NCI-H748 (cell line): Measurements from ENCODE around the gene NAB2.
"Not testable (repeated sequence)": the region's sequence is repeated elsewhere in the genome, so short reads cannot be mapped to it uniquely, and the experiment has no call there.

Experiments
- DNase-seq: peaks from one replicate; lab custom pipeline; 2025; ENCODE audit not compliant: unreplicated experiment; lab: John Stamatoyannopoulos, UW

Gene NAB2

DNA sequence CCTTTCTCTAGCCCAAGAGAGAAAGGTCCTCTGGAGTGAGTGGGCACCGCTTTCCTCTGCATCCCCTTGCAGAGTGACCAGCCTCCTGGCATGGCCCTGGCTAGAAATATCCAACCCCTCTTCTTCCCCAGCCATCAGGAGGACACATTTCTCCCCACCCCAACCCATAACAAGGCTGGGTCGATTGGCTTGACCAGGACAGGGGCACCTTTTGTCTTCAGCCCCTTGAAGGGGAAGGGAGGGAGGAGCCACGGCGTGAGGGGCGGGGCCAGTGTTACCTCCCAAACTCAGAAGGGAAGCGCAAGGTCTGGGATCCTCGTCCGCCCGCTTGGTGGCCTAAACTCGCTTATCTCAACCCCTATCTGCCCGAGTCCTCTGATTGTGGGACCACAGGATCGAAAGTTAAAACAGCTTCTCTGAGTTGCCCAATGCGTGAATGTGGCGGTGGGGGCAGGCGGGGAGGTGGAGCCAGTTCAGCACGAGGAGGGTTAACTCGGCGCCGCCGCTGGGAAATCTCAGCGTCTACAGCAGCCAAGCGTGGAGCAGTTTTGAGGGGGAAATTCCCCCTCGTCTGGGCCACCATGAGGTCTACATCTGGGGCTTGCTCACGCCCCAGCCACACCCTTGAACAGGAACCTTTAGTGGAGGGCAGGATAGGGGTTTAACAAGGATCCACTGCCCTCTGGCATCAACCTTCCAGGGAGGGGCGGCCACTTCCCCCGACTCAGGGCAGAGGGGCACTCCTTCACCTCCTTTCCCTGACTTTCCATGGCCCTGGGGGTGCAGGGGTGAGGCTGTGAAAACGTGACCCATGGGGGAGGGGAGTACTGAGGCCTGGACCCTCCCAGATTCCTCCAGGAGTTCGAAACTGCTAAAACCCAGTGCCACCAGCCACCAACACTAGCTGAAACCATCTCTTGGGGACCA is 21.5 kb downstream of the NAB2 start:
- no peak for DNase-seq

DNA sequence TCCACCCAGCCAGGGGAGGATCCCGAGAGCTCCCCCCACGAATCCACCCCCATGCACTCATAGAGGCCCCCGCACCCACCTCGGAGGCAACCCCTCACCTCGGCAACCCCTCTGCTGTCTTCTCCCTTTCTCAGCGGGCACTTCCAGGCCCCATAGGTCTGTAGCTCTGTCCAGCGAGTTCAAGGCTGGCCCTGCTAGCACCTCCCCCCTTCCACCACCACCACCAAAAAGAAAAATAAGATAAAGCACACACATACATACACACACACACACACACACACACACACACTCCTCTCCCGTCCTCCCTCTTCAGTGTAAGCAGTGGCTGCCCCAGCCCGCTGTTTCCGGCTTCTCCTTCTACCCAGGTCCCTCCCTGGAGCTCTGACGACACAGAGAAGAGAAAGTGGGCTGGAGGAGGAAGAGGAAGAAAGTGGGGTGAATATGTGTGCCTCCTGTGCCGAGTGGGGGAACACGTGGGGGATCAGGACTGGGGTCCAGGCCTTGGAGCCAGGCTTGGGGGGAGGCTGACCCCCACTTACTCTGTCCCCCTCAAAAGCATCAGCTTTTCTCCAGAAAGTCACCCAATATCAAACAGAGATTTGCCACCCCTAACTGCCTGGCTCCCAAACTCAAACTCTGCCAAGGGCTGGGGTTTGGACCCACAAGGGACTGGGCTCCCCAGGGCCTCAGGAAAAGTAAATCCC is 22.3 kb downstream of the NAB2 start, which contains the start of gene STAT6:
TSS of gene STAT6 (minus strand) at position 332 of the 704 bp plus-strand sequence. CDS start 3,084 bp downstream, outside the sequence.
- no peak for DNase-seq

DNA sequence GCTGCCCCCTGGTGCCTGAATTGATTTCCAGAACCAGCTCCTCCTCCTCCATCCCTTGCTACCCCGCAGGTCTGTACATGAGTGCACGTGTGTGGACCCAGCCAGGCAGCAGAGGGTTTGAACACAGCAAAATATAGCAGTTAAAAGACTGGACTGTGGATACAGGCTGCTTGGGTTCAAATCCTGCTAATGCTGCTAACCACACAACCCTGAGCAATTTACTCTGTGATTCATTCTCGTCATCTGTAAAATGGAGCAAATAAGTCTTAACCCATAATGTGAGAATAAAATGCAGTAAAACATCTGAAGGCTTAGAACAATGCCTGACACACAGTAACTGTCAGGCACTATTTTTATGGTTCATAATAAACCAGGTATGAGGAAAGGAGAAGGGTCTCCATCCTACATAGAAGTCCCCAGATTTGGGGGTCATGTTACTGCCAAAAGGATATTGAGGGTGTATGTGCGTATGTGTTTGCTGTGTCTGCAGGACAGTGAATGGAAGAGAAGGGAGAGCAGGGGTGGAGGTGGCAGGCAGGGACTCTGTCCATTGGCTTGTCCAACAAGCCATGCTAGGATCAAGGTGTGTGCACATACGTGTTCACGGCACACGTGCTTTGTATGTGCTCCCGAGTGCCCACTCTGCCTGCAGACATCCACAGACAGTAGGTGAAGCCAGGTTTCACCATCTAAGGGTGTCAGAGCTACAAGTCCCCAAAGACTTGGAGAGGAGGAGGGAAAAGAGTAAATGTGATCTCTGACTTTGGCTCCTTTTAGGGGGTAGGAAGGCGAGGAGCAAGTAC is 23.8 kb downstream of the NAB2 start:
- DNase-seq, result no peak

DNA sequence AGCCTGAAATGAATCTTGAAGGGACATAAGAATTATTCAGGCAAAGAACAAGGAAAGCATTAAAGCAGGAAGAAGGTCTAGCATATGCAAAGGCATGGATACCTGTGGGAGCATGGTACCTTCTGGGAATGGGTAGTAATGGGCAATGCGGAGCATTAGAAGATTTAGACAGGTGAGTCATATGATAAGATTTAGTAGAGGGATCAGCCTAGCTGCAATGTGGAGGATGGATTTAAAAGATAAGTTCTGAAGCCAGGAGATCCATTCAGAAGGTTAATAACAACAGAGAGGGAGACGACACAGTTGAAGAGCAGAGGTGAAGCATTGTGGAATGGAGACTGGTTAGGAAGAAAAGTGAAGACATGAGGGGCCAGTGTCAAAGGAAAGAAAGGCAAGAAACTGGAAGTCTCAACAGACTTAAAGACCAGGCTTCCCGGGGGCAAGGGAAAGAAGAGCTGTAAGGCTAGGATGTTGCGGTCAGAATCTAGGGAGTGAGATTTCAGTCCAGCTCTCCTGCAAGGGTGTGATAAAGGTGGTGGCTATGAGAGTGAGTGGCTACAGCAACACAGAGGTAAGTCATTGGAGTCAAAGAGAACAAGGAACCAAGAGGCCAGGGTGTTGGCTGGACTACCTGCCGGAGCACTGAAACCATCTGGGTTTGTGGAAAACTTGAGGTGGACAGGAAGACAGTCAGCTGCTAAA is 27.8 kb downstream of the NAB2 start:
- no peak for DNase-seq

DNA sequence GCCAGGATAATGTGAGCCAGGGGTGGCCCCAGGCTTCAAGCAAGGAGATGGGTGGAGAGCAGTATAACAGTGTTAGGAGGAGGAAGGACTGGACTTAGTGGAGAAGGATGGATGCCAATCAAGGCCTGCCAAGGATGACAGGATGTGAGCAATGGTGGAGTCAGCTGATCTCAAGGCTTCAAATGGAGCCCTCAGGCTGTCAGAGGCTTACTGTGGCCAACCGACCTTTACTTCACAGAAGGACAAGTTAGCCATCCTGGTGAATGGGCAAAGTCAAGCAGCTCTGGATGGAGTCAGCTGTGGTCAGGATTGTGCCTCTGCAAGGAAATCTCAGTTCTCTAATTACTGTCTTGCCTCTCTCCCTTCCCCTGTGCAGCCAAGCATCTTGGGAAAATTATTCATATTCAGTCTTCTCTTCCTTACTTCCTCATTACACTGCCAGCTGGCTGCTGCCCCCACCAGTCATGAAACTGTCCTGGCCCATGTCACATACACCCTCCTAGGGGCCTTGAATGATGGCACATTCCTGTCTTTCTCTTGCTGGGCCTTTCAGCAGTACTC is 29.9 kb downstream of the NAB2 start:
- DNase-seq, result no peak

DNA sequence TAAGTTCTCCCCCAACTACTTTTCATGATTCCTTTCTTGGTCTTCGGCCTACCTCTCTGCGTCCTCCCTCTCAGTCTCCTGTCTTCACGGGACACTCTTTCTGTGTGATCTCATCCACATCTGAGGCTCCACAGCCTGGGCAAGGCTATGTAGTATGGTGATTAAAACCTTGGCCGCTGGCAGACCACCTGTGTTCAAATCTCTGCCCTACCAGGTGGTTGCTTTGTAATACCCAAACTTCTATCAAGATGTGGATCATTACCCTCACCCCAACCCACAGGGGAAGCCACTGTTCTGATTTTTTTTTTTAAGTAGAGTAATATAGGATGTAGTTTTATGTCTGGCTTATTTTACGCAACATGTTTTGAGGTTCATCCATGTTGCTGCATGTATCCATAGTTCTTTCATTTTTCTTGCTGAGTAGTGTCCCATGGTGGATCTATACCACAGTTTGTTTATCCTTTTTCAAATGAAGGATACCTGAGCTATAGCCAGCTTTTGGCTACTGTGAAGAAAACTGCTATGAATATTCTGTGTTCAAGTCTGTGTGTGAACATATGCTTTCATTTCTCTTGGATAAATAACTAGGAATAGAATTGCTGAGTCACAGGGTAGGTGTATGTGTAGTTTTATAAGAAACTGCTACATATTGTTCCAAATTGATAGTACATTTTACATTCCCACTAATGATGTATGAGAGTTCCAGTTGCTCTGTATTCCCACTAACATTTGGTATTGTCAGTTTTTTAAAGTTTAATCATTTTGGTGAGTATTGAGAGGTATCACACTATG is 30.6 kb downstream of the NAB2 start:
- DNase-seq, result no peak

DNA sequence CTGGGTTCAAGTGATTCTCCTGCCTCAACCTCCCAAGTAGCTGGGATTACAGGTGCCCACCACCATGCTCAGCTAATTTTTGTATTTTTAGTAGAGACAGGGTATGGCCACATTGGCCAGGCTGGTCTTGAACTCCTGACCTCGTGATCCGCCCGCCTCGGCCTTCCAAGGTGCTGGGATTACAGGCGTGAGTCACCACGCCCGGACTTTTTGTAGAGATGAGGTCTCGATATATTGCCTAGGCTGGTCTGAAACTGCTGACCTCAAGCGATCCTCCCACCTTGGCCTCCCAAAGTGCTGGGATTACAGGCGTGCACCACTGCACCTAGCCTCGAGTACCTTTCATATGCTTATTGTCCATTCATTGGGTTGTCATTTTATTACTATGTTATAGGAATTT is 31.8 kb downstream of the NAB2 start:
- not testable (repeated sequence) for DNase-seq

DNA sequence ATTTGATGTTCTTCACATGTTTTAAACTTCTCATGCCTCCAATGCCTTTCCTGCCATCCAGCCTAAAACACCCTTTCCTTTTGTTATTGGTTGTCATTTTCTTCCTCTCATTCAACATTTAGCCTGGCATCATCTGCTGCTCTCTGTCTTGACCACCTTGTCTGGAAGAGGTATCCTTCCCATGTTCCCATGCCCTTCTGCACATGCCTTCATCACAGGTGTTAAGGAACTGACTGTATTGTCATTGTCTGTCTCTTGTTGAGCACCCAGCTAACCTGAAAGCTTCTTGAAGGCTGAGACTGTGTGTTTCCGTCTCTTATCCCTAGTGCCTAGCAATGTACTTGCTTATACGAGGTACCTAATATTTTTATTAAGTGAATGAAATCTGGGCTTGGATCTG is 34.9 kb downstream of the NAB2 start:
- no peak for DNase-seq

DNA sequence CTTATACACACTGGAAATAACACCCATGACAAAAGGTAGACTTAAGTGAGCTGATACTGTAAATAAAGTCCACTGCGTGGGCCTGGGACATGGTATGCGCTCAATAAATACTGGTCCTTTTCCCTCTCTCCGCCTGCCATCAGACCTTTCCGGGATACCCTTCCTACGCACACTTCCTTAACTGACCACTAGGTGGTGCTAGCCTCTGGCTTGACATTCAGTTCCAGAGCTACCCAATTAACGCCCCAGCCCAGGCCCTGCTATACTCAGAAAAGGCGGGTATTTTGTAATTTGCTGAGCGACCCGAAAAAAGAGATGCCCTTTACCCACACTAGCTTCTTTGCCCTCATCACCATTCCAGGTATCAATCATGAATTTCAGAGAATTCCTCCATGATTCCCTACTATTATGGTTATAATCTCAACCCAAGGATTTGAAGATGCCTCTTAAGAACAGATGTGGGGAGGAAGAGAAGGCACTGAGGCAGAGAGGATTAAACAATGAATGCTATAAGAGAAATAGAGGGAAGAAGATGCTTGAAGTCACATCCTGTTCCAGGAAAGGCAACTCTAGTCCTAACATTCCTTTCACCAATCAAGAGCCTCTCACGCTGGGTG is 35.5 kb downstream of the NAB2 start:
- DNase-seq, result peak; percentile 78

DNA sequence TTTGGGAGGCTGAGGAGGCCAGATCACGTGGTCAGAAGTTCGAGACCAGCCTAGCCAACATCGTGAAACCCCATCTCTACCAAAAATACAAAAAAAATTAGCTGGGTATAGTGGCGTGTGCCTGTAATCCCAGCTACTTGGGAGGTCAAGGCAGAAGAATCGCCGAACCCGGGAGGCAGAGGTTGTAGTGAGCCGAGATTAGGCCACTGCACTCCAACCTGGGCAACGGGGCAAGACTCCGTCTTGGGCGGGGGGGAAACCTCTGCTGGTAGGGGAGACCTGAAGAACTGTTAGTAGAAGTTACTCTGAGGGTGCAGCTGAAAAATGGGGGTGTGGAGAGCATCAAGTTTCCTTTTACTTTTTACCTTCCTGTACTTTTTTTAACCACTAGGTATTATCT is 37.1 kb downstream of the NAB2 start:
- no peak for DNase-seq

DNA sequence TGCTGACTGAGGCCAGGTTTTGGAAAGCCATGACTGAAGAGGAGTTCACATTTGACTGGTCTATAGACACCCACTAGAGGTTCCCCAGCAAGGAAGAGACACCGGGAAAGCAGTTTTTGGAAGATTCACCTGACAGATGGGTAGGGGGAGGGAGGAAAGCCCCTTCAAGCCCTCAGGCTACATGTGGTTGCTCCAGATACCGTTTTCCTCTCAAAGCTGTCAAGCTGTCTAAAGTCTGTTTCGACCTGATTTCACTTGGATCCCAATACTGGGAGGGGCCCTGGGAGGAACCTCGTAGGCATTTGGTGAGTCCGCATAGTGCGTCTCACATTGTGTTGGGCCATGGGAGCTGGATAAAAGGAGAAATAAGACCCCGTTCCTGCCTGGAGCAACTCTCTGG is 37.6 kb downstream of the NAB2 start:
- DNase-seq, result no peak

DNA sequence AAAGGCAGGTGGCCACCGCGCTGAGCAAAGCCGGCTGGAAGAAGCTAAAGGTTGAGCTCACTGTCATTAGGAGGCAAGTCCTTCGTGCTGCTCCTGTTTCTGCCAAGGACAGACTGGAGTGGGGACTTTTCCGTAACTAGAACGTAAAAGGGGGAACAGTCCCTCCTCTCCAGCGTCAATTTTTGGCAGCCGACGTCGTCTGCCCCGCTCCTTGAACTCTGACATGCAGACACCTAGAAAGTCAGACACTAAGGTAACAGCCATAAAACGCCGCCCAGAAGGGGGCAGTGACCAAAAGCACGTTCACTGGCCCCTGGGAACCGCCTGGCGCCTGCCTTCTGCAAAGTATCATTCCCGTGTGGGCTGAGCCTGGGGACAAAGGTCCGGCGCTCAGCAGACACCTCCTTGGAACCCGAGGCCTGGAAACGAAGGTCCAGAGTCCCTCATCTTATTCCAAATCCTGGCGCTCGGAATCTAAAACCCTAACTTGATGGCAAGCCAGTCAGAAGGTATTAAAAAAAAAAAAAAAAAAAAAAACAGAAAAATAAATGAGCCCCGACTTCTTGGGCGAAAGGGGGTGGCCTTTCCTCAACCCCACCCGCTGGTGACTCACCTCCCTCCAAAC is 38.3 kb downstream of the NAB2 start:
- peak; percentile 77 for DNase-seq

DNA sequence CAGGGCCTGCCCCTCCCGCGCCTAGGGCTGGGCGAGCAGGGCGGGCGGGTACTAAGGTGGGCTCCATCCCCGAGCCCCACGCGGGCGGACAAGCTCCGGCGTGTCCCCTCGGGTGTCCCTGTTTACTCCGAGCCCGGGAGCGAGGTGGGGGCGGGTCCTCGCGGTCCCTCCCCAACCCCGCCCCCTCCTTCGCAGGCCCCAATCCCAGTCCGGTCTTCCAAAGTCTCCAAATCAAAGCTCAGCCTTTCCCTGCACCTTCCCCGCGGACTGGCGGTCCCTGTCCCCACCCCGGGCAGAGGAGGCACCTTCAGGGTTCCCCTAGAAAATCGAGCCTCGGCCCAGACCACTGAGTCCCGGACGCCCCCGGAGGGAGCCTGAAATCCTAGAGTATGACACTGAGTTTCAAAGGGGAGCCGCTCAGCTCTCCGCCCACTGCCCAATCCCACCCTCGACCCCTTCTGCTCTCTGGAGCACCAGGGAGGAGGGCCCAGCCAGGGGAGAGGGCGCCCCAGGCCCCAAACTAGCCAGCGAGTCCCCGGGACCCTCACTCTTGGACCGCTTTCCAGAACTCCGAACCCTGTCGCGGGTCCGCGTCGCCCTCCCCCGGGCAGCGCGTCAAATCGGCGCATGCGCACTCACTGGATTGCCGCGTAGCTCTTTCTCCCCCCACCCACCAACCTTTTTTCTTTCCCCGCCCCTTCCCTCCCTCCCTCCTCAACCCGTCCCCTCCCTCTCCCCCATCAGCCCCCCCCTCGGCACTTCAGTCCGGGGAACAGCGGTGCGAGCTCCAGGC is 39.0 kb downstream of the NAB2 start, which contains the start of gene LRP1:
TSS of gene LRP1 (plus strand) at position 758 of the 793 bp plus-strand sequence. CDS start 482 bp downstream, outside the sequence.
- peak; percentile 80 for DNase-seq

DNA sequence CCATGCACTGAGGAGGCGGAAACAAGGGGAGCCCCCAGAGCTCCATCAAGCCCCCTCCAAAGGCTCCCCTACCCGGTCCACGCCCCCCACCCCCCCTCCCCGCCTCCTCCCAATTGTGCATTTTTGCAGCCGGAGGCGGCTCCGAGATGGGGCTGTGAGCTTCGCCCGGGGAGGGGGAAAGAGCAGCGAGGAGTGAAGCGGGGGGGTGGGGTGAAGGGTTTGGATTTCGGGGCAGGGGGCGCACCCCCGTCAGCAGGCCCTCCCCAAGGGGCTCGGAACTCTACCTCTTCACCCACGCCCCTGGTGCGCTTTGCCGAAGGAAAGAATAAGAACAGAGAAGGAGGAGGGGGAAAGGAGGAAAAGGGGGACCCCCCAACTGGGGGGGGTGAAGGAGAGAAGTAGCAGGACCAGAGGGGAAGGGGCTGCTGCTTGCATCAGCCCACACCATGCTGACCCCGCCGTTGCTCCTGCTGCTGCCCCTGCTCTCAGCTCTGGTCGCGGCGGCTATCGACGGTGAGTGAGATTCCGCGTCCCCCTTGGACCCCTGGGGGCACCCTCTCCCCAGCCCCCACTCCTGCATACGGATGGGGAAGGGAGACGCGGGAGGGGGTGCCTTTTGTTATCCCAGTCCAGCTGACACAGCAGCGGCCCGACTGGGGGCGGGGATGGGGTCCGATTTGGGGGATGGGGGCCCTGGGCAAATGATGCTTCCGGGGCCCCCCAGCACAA is 39.8 kb downstream of the NAB2 start:
- DNase-seq, result peak; percentile 28

DNA sequence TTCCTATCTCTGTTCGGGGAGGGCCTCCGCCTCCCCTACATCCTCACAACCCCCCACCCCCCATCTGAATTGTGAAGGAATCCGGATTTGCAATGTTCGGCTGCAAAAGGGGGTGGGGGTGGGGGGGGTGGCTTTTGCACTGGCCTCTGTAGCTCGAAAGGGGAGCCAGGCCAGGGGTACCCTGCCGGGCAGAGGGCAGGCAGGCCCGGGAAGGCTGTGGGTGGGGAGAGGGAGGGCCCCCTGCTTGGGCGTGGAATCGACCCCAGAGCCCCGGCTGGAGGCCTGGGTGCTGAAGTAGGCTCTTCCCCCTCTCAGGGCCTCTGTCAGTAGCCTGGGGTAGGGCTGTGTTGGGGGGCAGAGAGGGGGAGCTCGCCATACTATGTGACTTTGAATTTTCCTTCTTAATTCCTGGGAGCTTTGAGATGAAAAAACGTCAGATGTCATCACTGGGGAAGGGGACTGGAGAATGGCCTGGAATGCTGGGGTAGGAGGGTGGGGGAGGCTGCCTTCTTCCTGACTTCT is 40.5 kb downstream of the NAB2 start:
- DNase-seq, result no peak

DNA sequence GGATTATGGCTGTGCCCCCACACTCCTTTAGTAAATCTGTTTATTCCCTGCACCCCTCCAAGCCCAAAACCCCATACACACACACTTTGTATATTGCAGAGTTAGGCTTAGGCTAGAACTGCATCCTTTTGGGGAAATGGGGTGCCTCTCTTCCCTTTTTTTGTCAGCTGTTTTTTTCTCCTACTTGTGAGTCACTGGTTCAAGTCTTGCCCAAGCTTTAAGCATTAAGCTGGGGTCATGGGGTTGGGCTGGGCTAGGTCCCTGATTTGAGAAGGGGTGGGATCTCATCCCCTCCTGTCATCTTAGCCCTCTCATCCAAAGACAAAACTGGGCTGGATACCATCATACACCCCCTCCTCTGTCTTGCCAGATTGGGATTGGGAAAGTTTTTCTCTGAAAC is 41.0 kb downstream of the NAB2 start:
- DNase-seq, result no peak

DNA sequence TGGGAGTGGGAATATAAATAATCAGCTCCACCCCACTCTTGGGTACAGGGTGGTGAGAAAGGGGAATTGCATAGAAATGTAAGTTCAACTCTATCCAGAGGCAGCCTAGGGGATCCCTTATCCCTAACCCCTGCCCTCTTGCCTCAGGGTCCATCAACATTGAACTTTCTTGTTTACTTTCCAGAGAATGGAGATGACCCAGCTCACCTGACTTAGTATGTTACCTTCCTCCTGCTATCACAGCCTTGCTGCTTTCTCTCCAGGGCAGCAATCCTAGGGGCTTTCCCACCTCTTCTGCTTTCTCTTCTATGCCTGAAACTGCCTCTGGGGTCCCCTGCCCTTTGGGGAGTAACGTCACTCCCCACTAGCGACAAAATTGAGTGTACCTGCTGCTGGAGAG is 42.0 kb downstream of the NAB2 start:
- DNase-seq, result no peak
